Esophagus squamous epithelium (tissue), 4 donors: ENCODE data around the gene ZNF428.

Experiments
- CTCF ChIP-seq, 6 experiments: fragments of 450-650 bp in 4 of 6; fragments of 200-600 bp in 2 of 6; sonication (generic) in 2 of 6; IDR thresholded peaks; one replicate each; pipeline ENCODE4 v1.5.1; 2016 to 2019; ENCODE audit warnings: antibody characterized with exemption in 6 of 6, mild to moderate bottlenecking in 4 of 6, moderate library complexity in 4 of 6
- POLR2A ChIP-seq, 4 donors: fragments of 450-650 bp; IDR thresholded peaks; one replicate each; pipeline ENCODE4 v1.6.1; 2017; ENCODE audit warnings: antibody characterized with exemption in 4 of 4, mild to moderate bottlenecking in 4 of 4, moderate library complexity in 3 of 4

DNA sequence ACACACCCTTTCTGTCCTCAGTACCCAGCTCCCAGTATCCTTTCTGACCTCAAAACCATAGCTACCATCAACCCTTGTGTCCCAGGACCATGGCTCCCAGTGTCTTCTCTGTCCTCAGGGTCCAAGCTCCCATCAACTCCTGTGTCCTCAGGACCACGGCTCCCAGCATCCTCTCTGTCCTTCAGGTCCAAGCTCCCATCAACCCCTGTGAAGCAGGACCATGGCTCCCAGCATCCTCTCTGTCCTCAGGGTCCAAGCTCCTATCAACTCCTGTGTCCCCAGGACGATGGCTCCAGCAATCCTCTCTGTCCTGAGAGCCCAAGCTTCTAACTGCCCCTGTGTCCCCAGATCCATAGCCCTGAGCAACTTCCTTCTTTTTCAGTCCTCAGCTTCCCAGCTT is 21.9 kb upstream of the ZNF428 start:
- TF ChIP-seq POLR2A (IDR thresholded peaks at IDR 0.05) (no peak), CTCF (IDR thresholded peaks at IDR 0.05) (no peak)
